Peyer's patch (tissue), 4 donors: ENCODE data around the gene TSPAN18.

Experiments used
- POLR2A ChIP-seq, 2 donors: fragments of 450-650 bp; IDR thresholded peaks; one replicate each; pipeline ENCODE4 v1.5.1; 2017; ENCODE audit warnings: antibody characterized with exemption in 2 of 2, mild to moderate bottlenecking in 2 of 2, moderate library complexity in 2 of 2
- TF ChIP-seq, protein P1 (sequence below), 6 experiments: fragments of 450-650 bp in 4 of 6; fragments of 200-600 bp in 2 of 6; sonication (generic) in 1 of 6; IDR thresholded peaks; one replicate each; pipeline ENCODE4 v1.5.1; 2017 to 2019; ENCODE audit warnings: antibody characterized with exemption in 6 of 6, mild to moderate bottlenecking in 3 of 6, moderate library complexity in 1 of 6

DNA sequence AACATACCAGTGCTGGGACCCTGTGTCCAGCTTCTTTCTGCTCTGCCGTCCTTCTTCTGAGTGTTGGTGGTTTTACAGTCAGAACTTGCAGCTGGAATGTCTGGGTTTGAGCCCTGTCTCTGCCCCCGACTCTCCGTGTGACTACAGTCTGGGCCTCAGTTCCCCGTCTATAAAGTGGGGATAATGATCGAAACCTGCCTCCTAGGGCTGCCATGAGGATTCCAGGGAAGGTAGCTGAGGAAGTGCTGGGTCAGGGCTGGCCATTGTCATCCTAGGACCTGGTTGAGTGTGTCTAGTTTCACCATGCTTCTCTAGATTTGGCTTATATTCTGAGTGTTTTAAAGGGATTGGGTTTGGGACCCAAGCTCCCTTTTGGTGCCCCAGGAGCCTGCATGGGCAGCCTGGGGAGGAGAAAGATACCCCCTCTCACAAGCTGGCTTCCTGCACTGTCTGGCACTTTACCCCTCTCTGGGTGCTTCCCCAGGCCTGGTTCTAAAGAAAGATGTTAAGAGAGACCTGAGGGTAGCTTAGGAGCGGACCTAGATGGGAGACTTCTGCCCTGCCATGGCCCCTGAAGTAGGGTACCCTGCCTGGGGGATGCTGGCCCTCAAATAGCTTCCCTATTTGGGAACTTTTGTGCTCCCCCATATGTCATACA, 49.9 kb downstream of the TSPAN18 start:
- TF ChIP-seq, protein P1, sequence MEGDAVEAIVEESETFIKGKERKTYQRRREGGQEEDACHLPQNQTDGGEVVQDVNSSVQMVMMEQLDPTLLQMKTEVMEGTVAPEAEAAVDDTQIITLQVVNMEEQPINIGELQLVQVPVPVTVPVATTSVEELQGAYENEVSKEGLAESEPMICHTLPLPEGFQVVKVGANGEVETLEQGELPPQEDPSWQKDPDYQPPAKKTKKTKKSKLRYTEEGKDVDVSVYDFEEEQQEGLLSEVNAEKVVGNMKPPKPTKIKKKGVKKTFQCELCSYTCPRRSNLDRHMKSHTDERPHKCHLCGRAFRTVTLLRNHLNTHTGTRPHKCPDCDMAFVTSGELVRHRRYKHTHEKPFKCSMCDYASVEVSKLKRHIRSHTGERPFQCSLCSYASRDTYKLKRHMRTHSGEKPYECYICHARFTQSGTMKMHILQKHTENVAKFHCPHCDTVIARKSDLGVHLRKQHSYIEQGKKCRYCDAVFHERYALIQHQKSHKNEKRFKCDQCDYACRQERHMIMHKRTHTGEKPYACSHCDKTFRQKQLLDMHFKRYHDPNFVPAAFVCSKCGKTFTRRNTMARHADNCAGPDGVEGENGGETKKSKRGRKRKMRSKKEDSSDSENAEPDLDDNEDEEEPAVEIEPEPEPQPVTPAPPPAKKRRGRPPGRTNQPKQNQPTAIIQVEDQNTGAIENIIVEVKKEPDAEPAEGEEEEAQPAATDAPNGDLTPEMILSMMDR (IDR thresholded peaks at IDR 0.05), result no peak
- no peak for TF ChIP-seq POLR2A (IDR thresholded peaks at IDR 0.05)
